IMR-90 (cell line): Measurements from ENCODE around the gene SPI1.

Source experiments
- CEBPB ChIP-seq: IDR thresholded peaks from 2 replicates; pipeline ENCODE4 v1.6.1; 2012; ENCODE audit warnings: low read depth, low read length, improper control_type of control experiment
- CTCF ChIP-seq: conservative IDR thresholded peaks from 2 replicates; pipeline ENCODE4 v1.5.1; 2012; ENCODE audit warnings: mild to moderate bottlenecking, low read depth, low read length, improper control_type of control experiment
- MAFK ChIP-seq: IDR thresholded peaks from 2 replicates; pipeline ENCODE4 v1.6.1; 2012; ENCODE audit warnings: low read depth, low read length, improper control_type of control experiment
- MAZ ChIP-seq: IDR thresholded peaks from 2 replicates; pipeline ENCODE4 v1.6.1; 2012; ENCODE audit warnings: low read depth, mild to moderate bottlenecking, low read length, improper control_type of control experiment, moderate library complexity, borderline replicate concordance
- MXI1 ChIP-seq: IDR thresholded peaks from 2 replicates; pipeline ENCODE4 v1.6.1; 2012; ENCODE audit warnings: low read depth, mild to moderate bottlenecking, low read length, moderate library complexity, borderline replicate concordance
- POLR2A ChIP-seq: IDR thresholded peaks from 2 replicates; pipeline ENCODE4 v1.6.1; 2012; ENCODE audit warnings: mild to moderate bottlenecking, low read depth, low read length
- RAD21 ChIP-seq: IDR thresholded peaks from 2 replicates; pipeline ENCODE4 v1.6.1; 2012; ENCODE audit warnings: low read length, improper control_type of control experiment
- RCOR1 ChIP-seq: IDR thresholded peaks from 2 replicates; pipeline ENCODE4 v1.6.1; 2012; ENCODE audit warnings: mild to moderate bottlenecking, low read length, improper control_type of control experiment; ENCODE audit not compliant: insufficient replicate concordance
- RFX5 ChIP-seq: IDR thresholded peaks from 2 replicates; pipeline ENCODE4 v1.8.0; 2012; ENCODE audit warnings: low read depth, mild to moderate bottlenecking, low read length, moderate library complexity
- SMC3 ChIP-seq: fragments of 150-350 bp; IDR thresholded peaks from 2 replicates; pipeline ENCODE4 v1.6.1; 2016; ENCODE audit warnings: low read depth, mild to moderate bottlenecking, antibody characterized with exemption, low read length, moderate library complexity
- TF ChIP-seq, protein P1 (sequence below): fragments of 150-350 bp; IDR thresholded peaks from 2 replicates; pipeline ENCODE4 v1.6.1; 2016; ENCODE audit warnings: low read depth, mild to moderate bottlenecking, low read length, moderate library complexity, borderline replicate concordance

DNA sequence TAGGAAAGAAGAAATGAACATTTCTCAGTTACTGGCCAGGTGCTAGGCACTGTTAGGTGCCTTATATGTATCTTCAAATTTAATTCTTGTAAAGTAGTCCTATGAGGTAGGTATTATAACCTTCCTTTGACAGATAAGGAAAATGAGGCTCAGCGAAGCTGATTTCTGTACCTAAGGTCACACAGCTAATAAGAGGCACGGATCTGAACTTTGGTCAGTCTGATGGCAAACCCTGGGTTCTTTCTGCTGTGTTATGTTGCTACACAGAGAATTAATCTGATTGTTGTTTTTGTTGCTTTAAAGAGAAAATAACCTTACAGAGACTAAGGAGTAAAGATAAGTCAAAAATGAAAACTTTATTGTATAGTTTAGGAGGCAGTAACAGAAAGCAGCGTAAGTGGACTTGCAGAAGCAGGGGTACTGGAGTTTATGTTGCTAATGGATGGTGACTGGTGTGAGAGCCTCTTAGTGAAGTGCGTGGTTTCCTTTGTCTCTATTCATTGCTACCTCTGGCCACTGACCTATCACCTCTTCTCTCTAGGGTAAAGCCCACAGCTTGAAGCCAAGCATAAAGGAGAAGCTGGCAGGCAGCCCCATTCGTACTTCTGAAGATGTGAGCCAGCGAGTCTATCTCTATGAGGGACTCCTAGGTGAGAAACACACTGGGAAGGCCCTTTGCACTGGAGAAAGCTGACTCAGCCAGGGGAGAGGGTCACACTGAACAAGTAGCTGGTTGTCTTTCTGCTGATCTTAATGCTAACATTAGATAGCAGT lies 70.1 kb downstream of the SPI1 start:
- no peak for TF ChIP-seq CTCF
- TF ChIP-seq POLR2A = no peak
- TF ChIP-seq RAD21 = no peak
- TF ChIP-seq SMC3 = no peak
- no peak for TF ChIP-seq MXI1
- TF ChIP-seq MAZ = no peak
- no peak for TF ChIP-seq RCOR1
- no peak for TF ChIP-seq MAFK
- no peak for TF ChIP-seq CEBPB
- TF ChIP-seq, protein P1, sequence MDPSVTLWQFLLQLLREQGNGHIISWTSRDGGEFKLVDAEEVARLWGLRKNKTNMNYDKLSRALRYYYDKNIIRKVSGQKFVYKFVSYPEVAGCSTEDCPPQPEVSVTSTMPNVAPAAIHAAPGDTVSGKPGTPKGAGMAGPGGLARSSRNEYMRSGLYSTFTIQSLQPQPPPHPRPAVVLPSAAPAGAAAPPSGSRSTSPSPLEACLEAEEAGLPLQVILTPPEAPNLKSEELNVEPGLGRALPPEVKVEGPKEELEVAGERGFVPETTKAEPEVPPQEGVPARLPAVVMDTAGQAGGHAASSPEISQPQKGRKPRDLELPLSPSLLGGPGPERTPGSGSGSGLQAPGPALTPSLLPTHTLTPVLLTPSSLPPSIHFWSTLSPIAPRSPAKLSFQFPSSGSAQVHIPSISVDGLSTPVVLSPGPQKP = no peak
- no peak for TF ChIP-seq RFX5
